ENCODE results near the gene CDK12.
"Not testable (repeated sequence)": the region's sequence is repeated elsewhere in the genome, so short reads cannot be mapped to it uniquely, and the experiment has no call there.

CDK12 gene

GRCh38 chr17:39483506-39483905 lies 22.2 kb downstream of the CDK12 start:
- H3K9me3 Mint-ChIP-seq, result no peaks in the 10 kb centered on the region
- no peak overlapping the region for H3K27ac Mint-ChIP-seq
- H3K27me3 Mint-ChIP-seq, result no peaks in the 10 kb centered on the region
- no peak overlapping the region for H3K4me3 Mint-ChIP-seq
- H3K36me3 Mint-ChIP-seq, result peaks cover 2% of the 10 kb centered on the region
- peaks cover 17% of the 10 kb centered on the region for H3K4me1 Mint-ChIP-seq

GRCh38 chr17:39484178-39484577 lies 22.9 kb downstream of the CDK12 start:
- Mint-ChIP-seq H3K27ac (no peak overlapping the region), H3K4me1 (peaks cover 17% of the 10 kb centered on the region), H3K36me3 (peaks cover 2% of the 10 kb centered on the region), H3K27me3 (no peaks in the 10 kb centered on the region), H3K9me3 (no peaks in the 10 kb centered on the region), H3K4me3 (no peak overlapping the region)

GRCh38 chr17:39485555-39485954 lies 24.3 kb downstream of the CDK12 start:
- peaks cover 14% of the 10 kb centered on the region for H3K4me1 Mint-ChIP-seq
- H3K9me3 Mint-ChIP-seq, result no peaks in the 10 kb centered on the region
- no peaks in the 10 kb centered on the region for H3K27me3 Mint-ChIP-seq
- H3K27ac Mint-ChIP-seq, result no peak overlapping the region
- H3K36me3 Mint-ChIP-seq, result peaks cover 4% of the 10 kb centered on the region
- no peak overlapping the region for H3K4me3 Mint-ChIP-seq

- no peaks in the 10 kb centered on the region for H3K27me3 Mint-ChIP-seq
- H3K9me3 Mint-ChIP-seq, result no peaks in the 10 kb centered on the region
- H3K4me1 Mint-ChIP-seq, result peaks cover 13% of the 10 kb centered on the region
- H3K36me3 Mint-ChIP-seq, result peaks cover 6% of the 10 kb centered on the region
- H3K4me3 Mint-ChIP-seq, result no peak overlapping the region
- no peak overlapping the region for H3K27ac Mint-ChIP-seq
Measured at GRCh38 chr17:39486242-39486641, 25.0 kb downstream of the CDK12 start.

GRCh38 chr17:39487490-39487889 lies 26.2 kb downstream of the CDK12 start:
- H3K9me3 Mint-ChIP-seq, H3K27me3 Mint-ChIP-seq, H3K4me3 Mint-ChIP-seq, H3K27ac Mint-ChIP-seq, H3K36me3 Mint-ChIP-seq: not testable (repeated sequence)
- peaks cover 13% of the 10 kb centered on the region for H3K4me1 Mint-ChIP-seq

GRCh38 chr17:39487946-39488345 lies 26.7 kb downstream of the CDK12 start:
- Mint-ChIP-seq H3K4me1 (peaks cover 13% of the 10 kb centered on the region), H3K4me3 (no peak overlapping the region), H3K9me3 (no peaks in the 10 kb centered on the region), H3K27ac (no peak overlapping the region), H3K36me3 (peaks cover 6% of the 10 kb centered on the region), H3K27me3 (no peaks in the 10 kb centered on the region)

- H3K4me3 Mint-ChIP-seq, H3K27ac Mint-ChIP-seq, H3K27me3 Mint-ChIP-seq, H3K9me3 Mint-ChIP-seq, H3K4me1 Mint-ChIP-seq: not testable (repeated sequence)
- H3K36me3 Mint-ChIP-seq, result peaks cover 11% of the 10 kb centered on the region
Measured at GRCh38 chr17:39496921-39497320, 35.6 kb downstream of the CDK12 start.

- Mint-ChIP-seq H3K9me3 (no peaks in the 10 kb centered on the region), H3K4me1 (peaks cover 8% of the 10 kb centered on the region), H3K36me3 (peaks cover 26% of the 10 kb centered on the region), H3K4me3 (no peak overlapping the region), H3K27ac (no peak overlapping the region), H3K27me3 (no peaks in the 10 kb centered on the region)
Measured at GRCh38 chr17:39507511-39507910, 46.2 kb downstream of the CDK12 start.

GRCh38 chr17:39508987-39509386 lies 47.7 kb downstream of the CDK12 start:
- Mint-ChIP-seq H3K27ac (no peak overlapping the region), H3K9me3 (no peaks in the 10 kb centered on the region), H3K36me3 (peaks cover 23% of the 10 kb centered on the region), H3K4me3 (no peak overlapping the region), H3K4me1 (peaks cover 11% of the 10 kb centered on the region), H3K27me3 (no peaks in the 10 kb centered on the region)

- Mint-ChIP-seq H3K27ac (peak overlapping the region; percentile 4), H3K27me3 (no peaks in the 10 kb centered on the region), H3K4me3 (no peak overlapping the region), H3K9me3 (no peaks in the 10 kb centered on the region), H3K4me1 (peaks cover 7% of the 10 kb centered on the region), H3K36me3 (peaks cover 32% of the 10 kb centered on the region)
Measured at GRCh38 chr17:39513309-39513708, 52.0 kb downstream of the CDK12 start.

GRCh38 chr17:39513915-39514314 lies 52.6 kb downstream of the CDK12 start:
- H3K27me3 Mint-ChIP-seq, result no peaks in the 10 kb centered on the region
- no peak overlapping the region for H3K4me3 Mint-ChIP-seq
- peak overlapping the region; percentile 4 for H3K27ac Mint-ChIP-seq
- peaks cover 7% of the 10 kb centered on the region for H3K4me1 Mint-ChIP-seq
- H3K36me3 Mint-ChIP-seq, result peaks cover 32% of the 10 kb centered on the region
- no peaks in the 10 kb centered on the region for H3K9me3 Mint-ChIP-seq

GRCh38 chr17:39517224-39517623 lies 55.9 kb downstream of the CDK12 start:
- Mint-ChIP-seq H3K4me3 (no peak overlapping the region), H3K27ac (no peak overlapping the region), H3K4me1 (peaks cover 4% of the 10 kb centered on the region), H3K36me3 (peaks cover 20% of the 10 kb centered on the region), H3K9me3 (no peaks in the 10 kb centered on the region), H3K27me3 (no peaks in the 10 kb centered on the region)

- Mint-ChIP-seq H3K27me3 (no peaks in the 10 kb centered on the region), H3K9me3 (no peaks in the 10 kb centered on the region), H3K36me3 (peaks cover 8% of the 10 kb centered on the region), H3K4me1 (no peaks in the 10 kb centered on the region), H3K27ac (no peak overlapping the region), H3K4me3 (no peak overlapping the region)
Measured at GRCh38 chr17:39525801-39526506, 64.7 kb downstream of the CDK12 start.

- Mint-ChIP-seq H3K36me3 (peaks cover 11% of the 10 kb centered on the region), H3K4me1 (peaks cover 4% of the 10 kb centered on the region), H3K27me3 (no peaks in the 10 kb centered on the region), H3K9me3 (no peaks in the 10 kb centered on the region), H3K27ac (peak overlapping the region; percentile 51), H3K4me3 (no peak overlapping the region)
Measured at GRCh38 chr17:39527220-39527813, 66.0 kb downstream of the CDK12 start.

GRCh38 chr17:39529455-39529854 lies 68.2 kb downstream of the CDK12 start:
- H3K4me1 Mint-ChIP-seq, result peaks cover 4% of the 10 kb centered on the region
- no peaks in the 10 kb centered on the region for H3K9me3 Mint-ChIP-seq
- H3K27me3 Mint-ChIP-seq, result no peaks in the 10 kb centered on the region
- H3K36me3 Mint-ChIP-seq, result peaks cover 9% of the 10 kb centered on the region
- no peak overlapping the region for H3K27ac Mint-ChIP-seq
- no peak overlapping the region for H3K4me3 Mint-ChIP-seq

GRCh38 chr17:39530513-39530912 lies 69.2 kb downstream of the CDK12 start:
- no peak overlapping the region for H3K27ac Mint-ChIP-seq
- no peaks in the 10 kb centered on the region for H3K9me3 Mint-ChIP-seq
- H3K36me3 Mint-ChIP-seq, result peaks cover 7% of the 10 kb centered on the region
- H3K4me3 Mint-ChIP-seq, result no peak overlapping the region
- H3K4me1 Mint-ChIP-seq, result peaks cover 4% of the 10 kb centered on the region
- no peaks in the 10 kb centered on the region for H3K27me3 Mint-ChIP-seq

GRCh38 chr17:39531252-39531651 lies 70.0 kb downstream of the CDK12 start:
- Mint-ChIP-seq H3K4me3 (no peak overlapping the region), H3K9me3 (no peaks in the 10 kb centered on the region), H3K27ac (no peak overlapping the region), H3K4me1 (peaks cover 7% of the 10 kb centered on the region), H3K36me3 (peaks cover 7% of the 10 kb centered on the region), H3K27me3 (no peaks in the 10 kb centered on the region)

All from activated naive CD4-positive, alpha-beta T cell treated with anti-CD3 and anti-CD28 coated beads, Interleukin-2, amount 50 U/mL, for 24 hours (primary cell).